Esophagus muscularis mucosa (tissue), 4 donors: ENCODE measurements around the gene CAPSL. TPM values are rescaled to one million over a fixed set of nuclear protein-coding genes. Genes with fewer than 3 reads are reported as not detected.
A peak's percentile ranks its signal among the peaks of the same experiment; 100 is the strongest.
"Not testable (repeated sequence)": the region's sequence is repeated elsewhere in the genome, so short reads cannot be mapped to it uniquely, and the experiment has no call there.

Experiments
- DNase-seq: peaks from one replicate; pipeline ENCODE4 v3.0.0-alpha.2; 2017; ENCODE audit errors: extremely low spot score
- H3K27ac ChIP-seq, 4 donors: fragments of 200-600 bp; sonication (generic); replicated peaks in 1 of 4; 1 replicate in 3 of 4; 2 replicates in 1 of 4; pipeline ENCODE4 v1.5.1; 2016 to 2019; ENCODE audit warnings: mild to moderate bottlenecking in 1 of 4
- H3K27me3 ChIP-seq, 4 donors: fragments of 200-600 bp; sonication (generic); one replicate each; pipeline versions ENCODE4 v1.5.1 to v1.6.0; 2016 to 2019
- H3K36me3 ChIP-seq, 4 donors: fragments of 200-600 bp; sonication (generic); one replicate each; pipeline ENCODE4 v1.5.1; 2016 to 2019
- H3K4me1 ChIP-seq, 4 donors: fragments of 200-600 bp; sonication (generic); one replicate each; pipeline ENCODE4 v1.5.1; 2016 to 2019
- H3K4me3 ChIP-seq, 4 donors: fragments of 200-600 bp; sonication (generic); 1 replicate in 2 of 4; 2 replicates in 2 of 4; pipeline ENCODE4 v1.5.1; 2016 to 2019; ENCODE audit warnings: mild to moderate bottlenecking in 4 of 4, moderate library complexity in 1 of 4
- H3K9me3 ChIP-seq, 4 donors: fragments of 200-600 bp; sonication (generic); 1 replicate in 3 of 4; 2 replicates in 1 of 4; pipeline ENCODE4 v1.5.1; 2016 to 2019
- CTCF ChIP-seq, 3 experiments: fragments of 200-600 bp in 2 of 3; fragments of 450-650 bp in 1 of 3; sonication (generic) in 2 of 3; IDR thresholded peaks; one replicate each; pipeline ENCODE4 v1.5.1; 2017 to 2019; ENCODE audit warnings: antibody characterized with exemption in 3 of 3, mild to moderate bottlenecking in 2 of 3, moderate library complexity in 1 of 3
- EP300 ChIP-seq: sonication (generic); formaldehyde crosslinking; IDR thresholded peaks from one replicate; pipeline ENCODE4 v1.6.1; 2017; ENCODE audit warnings: antibody characterized with exemption
- POLR2A ChIP-seq: fragments of 450-650 bp; IDR thresholded peaks from one replicate; pipeline ENCODE4 v1.6.1; 2017; ENCODE audit warnings: antibody characterized with exemption, moderate library complexity, mild to moderate bottlenecking, low read depth
- POLR2AphosphoS5 ChIP-seq, 2 donors: sonication (generic); formaldehyde crosslinking; IDR thresholded peaks; one replicate each; pipeline ENCODE4 v1.6.1; 2017; ENCODE audit warnings: antibody characterized with exemption in 2 of 2
- WGBS: methylation state at CpG from one replicate; pipeline ENCODE4 v1.1.5; 2018; 5-methylcytosine and 5-hydroxymethylcytosine counted together
- intact Hi-C: fragments of 100-400 bp; cut with DNase I; formaldehyde crosslinking; loops from one replicate; pipeline ENCODE4 v1.15.1; 2023
- small RNA-seq, 3 donors: library from RNA; depleted of rRNA; stranded (forward); fragments of <200 nt; gene quantifications; one replicate each; pipeline ENCODE3, GENCODE V24; 2016
- total RNA-seq, 4 donors: library from RNA; depleted of rRNA; stranded (reverse); fragments of >200 nt; gene quantifications; one replicate each; pipeline versions ENCODE4 v1.1.0 to v1.2.1, GENCODE V29; 2016

Gene CAPSL
- total RNA-seq, 4 donors from 2014 or later, result not detected

- Histone ChIP-seq H3K27me3 (no peaks in the 10 kb centered on the region), H3K9me3 (no peaks in the 10 kb centered on the region), H3K27ac (no peak overlapping the region), H3K36me3 (no peaks in the 10 kb centered on the region), H3K4me1 (peaks cover 0 to 2% (median 0%) of the 10 kb centered on the region in 4 donors), H3K4me3 (peak overlapping the region in 1 of 4 donors; percentile 6)
- intact Hi-C loops, result no loop called here
- TF ChIP-seq EP300 (no peak), POLR2A (no peak), POLR2AphosphoS5 (IDR thresholded peaks at IDR 0.05) (no peak)
- DNase-seq, result no peak
- 53% methylated on average over 3 of the region's 3 CpGs for WGBS
These were observed 79.2 kb downstream of the CAPSL start for GRCh38 chr5:35859101-35859661.

GRCh38 chr5:35857606-35858205 is 80.7 kb downstream of the CAPSL start:
- Histone ChIP-seq H3K4me3 (no peak overlapping the region), H3K27ac (no peak overlapping the region), H3K36me3 (no peaks in the 10 kb centered on the region), H3K4me1 (peaks cover 0 to 16% (median 5%) of the 10 kb centered on the region in 4 donors), H3K9me3 (no peaks in the 10 kb centered on the region), H3K27me3 (no peaks in the 10 kb centered on the region)
- intact Hi-C loops, result no loop called here
- TF ChIP-seq EP300 (no peak), CTCF (IDR thresholded peaks at IDR 0.05) (no peak), POLR2A (no peak), POLR2AphosphoS5 (IDR thresholded peaks at IDR 0.05) (no peak)
- WGBS, result 46% methylated on average over 2 of the region's 2 CpGs
- DNase-seq, result no peak

- H3K4me1 ChIP-seq, result peaks cover under 1 to 24% (median 9%) of the 10 kb centered on the region in 4 donors
- no peaks in the 10 kb centered on the region for H3K36me3 ChIP-seq
- WGBS, result 46% methylated on average over 1 of the region's 1 CpG
- TF ChIP-seq POLR2AphosphoS5 (IDR thresholded peaks at IDR 0.05) (no peak), POLR2A (no peak), EP300 (no peak), CTCF (IDR thresholded peaks at IDR 0.05) (no peak)
- H3K4me3 ChIP-seq, result no peak within 1 kb of the TSS
- H3K27me3 ChIP-seq, result no peaks in the 10 kb centered on the region
- intact Hi-C loops, result no loop called here
- no peak within 1 kb of the TSS for H3K27ac ChIP-seq
- no peaks in the 10 kb centered on the region for H3K9me3 ChIP-seq
- DNase-seq, result no peak
These were observed 81.6 kb downstream of the CAPSL start, which contains the start of gene IL7R for GRCh38 chr5:35856765-35857351. IL7R (plus strand) TSS chr5:35856891; CDS start chr5:35856978, 87 bp downstream.

GRCh38 chr5:35856186-35856764 is 82.1 kb downstream of the CAPSL start:
- H3K36me3 ChIP-seq, H3K4me3 ChIP-seq, intact Hi-C loops, H3K9me3 ChIP-seq, H3K27me3 ChIP-seq, DNase-seq, H3K27ac ChIP-seq: not testable (repeated sequence)
- 95% methylated on average over 5 of the region's 5 CpGs for WGBS
- H3K4me1 ChIP-seq, result peaks cover 5 to 29% (median 12%) of the 10 kb centered on the region in 4 donors

- H3K36me3 ChIP-seq, result no peaks in the 10 kb centered on the region
- no peak for DNase-seq
- no peak overlapping the region for H3K4me3 ChIP-seq
- WGBS, result 54% methylated on average over 1 of the region's 1 CpG
- no peaks in the 10 kb centered on the region for H3K9me3 ChIP-seq
- TF ChIP-seq POLR2A (no peak), POLR2AphosphoS5 (IDR thresholded peaks at IDR 0.05) (no peak), EP300 (no peak), CTCF (IDR thresholded peaks at IDR 0.05) (no peak)
- no peak overlapping the region for H3K27ac ChIP-seq
- intact Hi-C loops, result no loop called here
- H3K27me3 ChIP-seq, result no peaks in the 10 kb centered on the region
- H3K4me1 ChIP-seq, result peaks cover 5 to 35% (median 16%) of the 10 kb centered on the region in 4 donors
These were observed 83.2 kb downstream of the CAPSL start for GRCh38 chr5:35855187-35855586.

Small RNA genes within 50 kb of the gene (small RNA-seq; reads per million reads assigned to genes)
- 0 reads per million in 3 donors for gene AC112204.1

Other genes with a start within 250 kb of the CAPSL start
- gene IL7R, start 81.7 kb downstream of the CAPSL start, total RNA-seq, result 10 to 100 TPM in 1 of 4 donors, 1 to 10 TPM in 3; 2.8 to 10.6 (median 4.1) TPM
- gene UGT3A1, start 52.8 kb upstream of the CAPSL start, total RNA-seq, result not detected
- not detected for gene UGT3A2, start 128.3 kb upstream of the CAPSL start, total RNA-seq
- gene LMBRD2, start 213.3 kb upstream of the CAPSL start, total RNA-seq, result 10 to 100 TPM; 10.4 to 12.5 (median 11.2) TPM
- 10 to 100 TPM in 1 of 4 donors, 1 to 10 TPM in 3; 5.6 to 12.1 (median 9.2) TPM for gene SKP2, start 213.5 kb upstream of the CAPSL start, total RNA-seq